IMR-90 (cell line): Measurements from ENCODE around the gene DYDC1. TPM values are rescaled to one million over a fixed set of nuclear protein-coding genes. Genes with fewer than 3 reads are reported as not detected.

Experiments used
- ATAC-seq: fragments of 200-7000 bp; cut with Tn5 transposase; 2 replicates; pipeline ENCODE4 v1.9.1; 2020; ENCODE audit warnings: low read depth, mild to moderate bottlenecking, moderate library complexity
- BruUV-seq: library from RNA; stranded (reverse); fragments of 400-500 nt; replicated peaks from 2 replicates; lab custom pipeline; 2021; lab: Mats Ljungman, UMichigan
- CTCF ChIA-PET: fragments of 300-600 bp; formaldehyde crosslinking; extraction: SDS; loops from one replicate; lab custom pipeline; 2021; ENCODE audit warnings: antibody characterized with exemption; lab: Yijun Ruan, JAX
- POLR2A ChIA-PET: fragments of 300-600 bp; sonication (Branson Sonifier 250); formaldehyde crosslinking; loops from one replicate; lab custom pipeline; 2022; ENCODE audit warnings: antibody characterized with exemption; ENCODE audit not compliant: unreplicated experiment; lab: Charles Lee
- DNase-seq: peaks from one replicate; pipeline ENCODE4 v3.0.0; 2013
- H2AFZ ChIP-seq: replicated peaks from 2 replicates; pipeline ENCODE3; 2013; ENCODE audit warnings: low read length, mild to moderate bottlenecking; ENCODE audit not compliant: poor library complexity
- H2AK5ac ChIP-seq: 2 replicates; pipeline ENCODE4 v1.6.1; 2013; ENCODE audit warnings: low read depth, low read length, inconsistent platforms
- H2AK9ac ChIP-seq: replicated peaks from 2 replicates; pipeline ENCODE3; 2013; ENCODE audit warnings: mild to moderate bottlenecking, low read depth, low read length, moderate library complexity; ENCODE audit not compliant: poor library complexity
- H2BK120ac ChIP-seq: 2 replicates; pipeline ENCODE4 v1.6.1; 2013; ENCODE audit warnings: low read depth, low read length, inconsistent platforms
- H2BK15ac ChIP-seq: 3 replicates; pipeline ENCODE4 v1.6.1; 2013; ENCODE audit warnings: low read depth, low read length, inconsistent platforms
- H2BK20ac ChIP-seq: 2 replicates; pipeline ENCODE4 v1.6.1; 2013; ENCODE audit warnings: low read depth, mild to moderate bottlenecking, inconsistent platforms, low read length, moderate library complexity
- H2BK5ac ChIP-seq: 2 replicates; pipeline ENCODE4 v1.6.1; 2013; ENCODE audit warnings: mild to moderate bottlenecking, low read depth, low read length, inconsistent platforms; ENCODE audit not compliant: poor library complexity, severe bottlenecking
- H3K14ac ChIP-seq: replicated peaks from 2 replicates; pipeline ENCODE4 v1.6.1; 2013; ENCODE audit warnings: low read depth, low read length, inconsistent platforms
- H3K18ac ChIP-seq: 2 replicates; pipeline ENCODE4 v1.6.1; 2013; ENCODE audit warnings: low read depth, low read length, control low read depth
- H3K23ac ChIP-seq: 2 replicates; pipeline ENCODE4 v1.6.1; 2013; ENCODE audit warnings: low read depth, low read length, inconsistent platforms
- H3K27ac ChIP-seq: 2 replicates; pipeline ENCODE4 v1.5.1; 2013; ENCODE audit warnings: mild to moderate bottlenecking, control low read depth, low read length; ENCODE audit not compliant: insufficient read depth
- H3K27me3 ChIP-seq: 2 replicates; pipeline ENCODE4 v1.6.1; 2013; ENCODE audit warnings: low read length; ENCODE audit not compliant: control insufficient read depth, insufficient read depth
- H3K36me3 ChIP-seq: 2 replicates; pipeline ENCODE4 v1.6.1; 2013; ENCODE audit warnings: low read length, mixed read lengths; ENCODE audit not compliant: control insufficient read depth, insufficient read depth
- H3K4ac ChIP-seq: 2 replicates; pipeline ENCODE4 v1.6.1; 2013; ENCODE audit warnings: low read depth, low read length, inconsistent platforms
- H3K4me1 ChIP-seq: 2 replicates; pipeline ENCODE4 v1.6.1; 2013; ENCODE audit warnings: low read length, mixed read lengths; ENCODE audit not compliant: control insufficient read depth, insufficient read depth
- H3K4me2 ChIP-seq: 2 replicates; pipeline ENCODE4 v1.6.1; 2013; ENCODE audit warnings: low read depth, mild to moderate bottlenecking, control low read depth, low read length, moderate library complexity
- H3K4me3 ChIP-seq: 2 replicates; pipeline ENCODE4 v1.5.1; 2013; ENCODE audit warnings: low read depth, mild to moderate bottlenecking, control low read depth, low read length, moderate library complexity; ENCODE audit not compliant: insufficient read depth
- H3K56ac ChIP-seq: 2 replicates; pipeline ENCODE4 v1.6.1; 2013; ENCODE audit warnings: low read length, inconsistent platforms; ENCODE audit not compliant: insufficient read depth; ENCODE audit errors: extremely low read depth
- H3K79me1 ChIP-seq, 2 experiments: 2 replicates each; pipeline ENCODE4 v1.6.1; 2013; ENCODE audit warnings: low read length in 2 of 2, inconsistent platforms in 1 of 2, low read depth in 1 of 2
- H3K9ac ChIP-seq: 2 replicates; pipeline ENCODE4 v1.6.1; 2013; ENCODE audit warnings: low read depth, low read length, control low read depth
- H3K9me1 ChIP-seq: 2 replicates; pipeline ENCODE4 v1.6.1; 2013; ENCODE audit warnings: low read length, inconsistent platforms; ENCODE audit not compliant: insufficient read depth
- H3K9me3 ChIP-seq: 2 replicates; pipeline ENCODE4 v1.6.1; 2013; ENCODE audit warnings: low read length; ENCODE audit not compliant: control insufficient read depth, insufficient read depth
- H4K20me1 ChIP-seq: 2 replicates; pipeline ENCODE4 v1.6.1; 2013; ENCODE audit warnings: low read length, inconsistent platforms; ENCODE audit not compliant: insufficient read depth
- H4K5ac ChIP-seq: 2 replicates; pipeline ENCODE4 v1.6.1; 2013; ENCODE audit warnings: mild to moderate bottlenecking, low read depth, low read length, control low read depth
- H4K8ac ChIP-seq, 2 experiments: 2 replicates each; pipeline ENCODE4 v1.6.1; 2013; ENCODE audit warnings: low read depth in 2 of 2, low read length in 2 of 2, control low read depth in 1 of 2, inconsistent platforms in 1 of 2
- H4K91ac ChIP-seq: 2 replicates; pipeline ENCODE4 v1.6.1; 2013; ENCODE audit warnings: low read depth, low read length, inconsistent platforms; ENCODE audit not compliant: insufficient read depth
- CHD1 ChIP-seq: IDR thresholded peaks from 2 replicates; pipeline ENCODE4 v1.6.1; 2012; ENCODE audit warnings: low read depth, low read length, improper control_type of control experiment
- RCOR1 ChIP-seq: IDR thresholded peaks from 2 replicates; pipeline ENCODE4 v1.6.1; 2012; ENCODE audit warnings: mild to moderate bottlenecking, low read length, improper control_type of control experiment; ENCODE audit not compliant: insufficient replicate concordance
- WGBS, 2 experiments: methylation state at CpG; one replicate each; pipeline versions ENCODE4 v1.1.5 to v1.1.7; 2013; ENCODE audit warnings: missing lambda C conversion rate in 2 of 2; ENCODE audit not compliant: insufficient read length in 1 of 2; ENCODE audit errors: extremely low coverage in 2 of 2; 5-methylcytosine and 5-hydroxymethylcytosine counted together
- dilution Hi-C: fragments of 300-500 bp; cut with HindIII; formaldehyde crosslinking; loops from one replicate; pipeline ENCODE4 v1.14.3; 2018; ENCODE audit warnings: low sequenced_read_pairs; ENCODE audit not compliant: unreplicated experiment
- in situ Hi-C: fragments of 300-500 bp; cut with MboI; formaldehyde crosslinking; loops from 3 replicates; pipeline ENCODE4 v1.14.3; 2019; ENCODE audit warnings: low sequenced_read_pairs, inconsistent platforms, mixed read lengths
- intact Hi-C: fragments of 100-400 bp; cut with micrococcal nuclease; formaldehyde crosslinking; loops from 2 replicates; pipeline ENCODE4 v1.10.0; 2022
- polyA plus RNA-seq, 3 experiments: library from polyadenylated mRNA; depleted of rRNA; stranded (reverse); fragments of >200 nt; gene quantifications; 2 replicates each; pipeline ENCODE4 v1.2.3, GENCODE V29; 2012; ENCODE audit warnings: low replicate concordance in 1 of 3
- total RNA-seq: library from RNA; depleted of rRNA; stranded (reverse); fragments of >200 nt; gene quantifications from 2 replicates; pipeline ENCODE4 v1.2.3, GENCODE V29; 2012

DYDC1 gene
- total and polyA plus RNA-seq, 2 of the 4 experiments (the other 2 are of a cell fraction), result not detected

DNA sequence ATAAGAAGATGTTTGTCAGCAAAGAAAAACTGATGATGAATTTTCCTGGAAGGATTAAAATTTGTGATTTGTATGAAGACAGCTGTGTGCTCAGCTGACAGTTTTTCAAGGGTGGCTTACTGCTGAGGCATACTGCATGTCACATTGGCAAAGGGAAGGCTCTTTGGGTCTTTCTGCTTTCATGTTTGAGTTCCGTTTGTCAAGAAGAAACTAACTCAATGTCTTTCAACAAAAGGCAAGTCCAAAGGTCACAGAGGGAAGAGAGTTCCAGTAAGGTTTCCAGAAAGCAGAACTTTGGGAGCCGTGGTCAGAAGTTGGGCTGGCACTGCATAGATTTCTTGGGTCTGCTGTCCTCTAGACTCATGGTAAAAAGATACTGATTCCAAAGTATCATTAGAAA, 16.9 kb upstream of the DYDC1 start:
- H3K79me1 ChIP-seq, result no peaks in the 10 kb centered on the region
- dilution Hi-C loops (no loop called here), in situ Hi-C loops (no loop called here), intact Hi-C loops (no loop called here)
- H4K5ac ChIP-seq, result no peak overlapping the region
- no peak overlapping the region for H4K91ac ChIP-seq
- no peak overlapping the region for H2AFZ ChIP-seq
- no peak overlapping the region for H3K27ac ChIP-seq
- no peak overlapping the region for H3K4me2 ChIP-seq
- no peak overlapping the region for H4K8ac ChIP-seq
- no peak overlapping the region for H3K14ac ChIP-seq
- no peaks in the 10 kb centered on the region for H4K20me1 ChIP-seq
- no CpG with 5 or more reads among the region's 2 CpGs for WGBS, 2 experiments
- no peaks in the 10 kb centered on the region; the same call in 1 of the 2 replicates for H3K27me3 ChIP-seq
- no peak overlapping the region for H2AK5ac ChIP-seq
- no peak overlapping the region for H3K18ac ChIP-seq
- DNase-seq (no peak), ATAC-seq (no peak)
- no peak overlapping the region for H2BK120ac ChIP-seq
- no peak overlapping the region for H3K4ac ChIP-seq
- BruUV-seq, result no TSS peak
- no peaks in the 10 kb centered on the region for H3K36me3 ChIP-seq
- CTCF ChIA-PET, result no interaction called here
- POLR2A ChIA-PET, result no interaction called here
- H3K4me1 ChIP-seq, result no peaks in the 10 kb centered on the region
- H3K9ac ChIP-seq, result no peak overlapping the region
- H3K4me3 ChIP-seq, result no peak overlapping the region
- TF ChIP-seq RCOR1 (no peak), CHD1 (no peak)
- H3K23ac ChIP-seq, result no peak overlapping the region
- H3K9me3 ChIP-seq, result no peaks in the 10 kb centered on the region
- H2BK20ac ChIP-seq, result no peak overlapping the region
- no peak overlapping the region for H2AK9ac ChIP-seq
- no peak overlapping the region for H3K56ac ChIP-seq
- no peak overlapping the region for H2BK5ac ChIP-seq
- H2BK15ac ChIP-seq, result no peak overlapping the region
- H3K9me1 ChIP-seq, result no peaks in the 10 kb centered on the region
